Neural cell (in vitro differentiated cells): Measurements from ENCODE around the gene STEAP1B. TPM values are rescaled to one million over a fixed set of nuclear protein-coding genes. Genes with fewer than 3 reads are reported as not detected.

Experiments used
- H2AFZ ChIP-seq: fragments of 200-600, 300-800 bp; sonication (generic), shearing (Covaris generic); 2 replicates; pipeline ENCODE4 v1.6.0; 2014; ENCODE audit warnings: low read depth, mild to moderate bottlenecking, antibody characterized with exemption, low read length, moderate library complexity
- H3F3A ChIP-seq: fragments of 200-600 bp; shearing (Covaris generic); 2 replicates; pipeline ENCODE4 v1.6.1; 2016; ENCODE audit warnings: mild to moderate bottlenecking, moderate library complexity, mixed read lengths, antibody characterized with exemption, low read length; ENCODE audit not compliant: insufficient read depth, poor library complexity, severe bottlenecking
- H3K27ac ChIP-seq: fragments of 200-600, 300-800 bp; sonication (generic), shearing (Covaris generic); 2 replicates; pipeline ENCODE4 v1.5.1; 2014; ENCODE audit warnings: mild to moderate bottlenecking, low read length, moderate library complexity
- H3K27me3 ChIP-seq: fragments of 300-800, 200-600 bp; sonication (generic), shearing (Covaris generic); 2 replicates; pipeline ENCODE4 v1.6.0; 2014; ENCODE audit warnings: mild to moderate bottlenecking, low read depth, low read length, moderate library complexity; ENCODE audit not compliant: insufficient read depth
- H3K36me3 ChIP-seq: fragments of 300-800, 200-600 bp; sonication (generic), shearing (Covaris generic); 2 replicates; pipeline ENCODE4 v1.5.1; 2014; ENCODE audit warnings: mild to moderate bottlenecking, antibody characterized with exemption, low read length, moderate library complexity; ENCODE audit not compliant: insufficient read depth
- H3K4me2 ChIP-seq: fragments of 300-800, 200-600 bp; sonication (generic), shearing (Covaris generic); 2 replicates; pipeline ENCODE4 v1.6.0; 2014; ENCODE audit warnings: mild to moderate bottlenecking, low read length
- H3K4me3 ChIP-seq: fragments of 300-800, 200-600 bp; sonication (generic), shearing (Covaris generic); 2 replicates; pipeline ENCODE4 v1.5.1; 2014; ENCODE audit warnings: mild to moderate bottlenecking, low read length, moderate library complexity
- H3K79me2 ChIP-seq: fragments of 200-600 bp; shearing (Covaris generic); replicated peaks from 2 replicates; pipeline ENCODE4 v1.6.0; 2014; ENCODE audit warnings: mild to moderate bottlenecking, low read length, moderate library complexity; ENCODE audit not compliant: insufficient read depth
- H3K9ac ChIP-seq: fragments of 300-800, 200-600 bp; sonication (generic), shearing (Covaris generic); 2 replicates; pipeline ENCODE4 v1.6.1; 2016; ENCODE audit warnings: mild to moderate bottlenecking, low read length, mixed read lengths
- H3K9me2 ChIP-seq: fragments of 200-600 bp; shearing (Covaris generic); 2 replicates; pipeline ENCODE4 v1.6.1; 2016; ENCODE audit warnings: mild to moderate bottlenecking, low read length, mixed read lengths; ENCODE audit not compliant: insufficient read depth
- H3K9me3 ChIP-seq: fragments of 200-600, 300-800 bp; sonication (generic), shearing (Covaris generic); 2 replicates; pipeline ENCODE4 v1.6.1; 2016; ENCODE audit warnings: mild to moderate bottlenecking, mixed run types, low read length, moderate library complexity, mixed read lengths
- H4K20me1 ChIP-seq: fragments of 200-600 bp; shearing (Covaris generic); 2 replicates; pipeline ENCODE4 v1.6.1; 2016; ENCODE audit warnings: mild to moderate bottlenecking, mixed run types; ENCODE audit not compliant: insufficient read depth
- EP300 ChIP-seq: fragments of 450-650 bp; conservative IDR thresholded peaks from 2 replicates; pipeline ENCODE4 v1.6.1; 2014; ENCODE audit warnings: antibody characterized with exemption, mild to moderate bottlenecking, moderate library complexity; ENCODE audit not compliant: poor library complexity, severe bottlenecking
- EZH2 ChIP-seq: fragments of 200-600, 300-800 bp; shearing (Covaris generic), sonication (generic); IDR thresholded peaks from 2 replicates; pipeline ENCODE4 v1.6.1; 2014; ENCODE audit warnings: antibody characterized with exemption, low read length, borderline replicate concordance, mild to moderate bottlenecking; ENCODE audit not compliant: insufficient read depth, poor library complexity, severe bottlenecking
- MXI1 ChIP-seq: fragments of 450-650 bp; conservative IDR thresholded peaks from 2 replicates; pipeline ENCODE4 v1.6.1; 2014; ENCODE audit warnings: antibody characterized with exemption, mild to moderate bottlenecking; ENCODE audit not compliant: poor library complexity, severe bottlenecking
- POLR2AphosphoS5 ChIP-seq: IDR thresholded peaks from 2 replicates; pipeline ENCODE4 v1.6.1; 2012
- RAD21 ChIP-seq: fragments of 450-650 bp; conservative IDR thresholded peaks from 2 replicates; pipeline ENCODE4 v1.6.1; 2014; ENCODE audit warnings: antibody characterized with exemption, mild to moderate bottlenecking, moderate library complexity
- SMC3 ChIP-seq: fragments of 450-650 bp; conservative IDR thresholded peaks from 2 replicates; pipeline ENCODE4 v1.6.1; 2014; ENCODE audit warnings: antibody characterized with exemption, mild to moderate bottlenecking, moderate library complexity; ENCODE audit not compliant: poor library complexity
- TAF1 ChIP-seq: IDR thresholded peaks from 2 replicates; pipeline ENCODE4 v1.6.1; 2012; ENCODE audit warnings: low read depth
- polyA plus RNA-seq: library from polyadenylated mRNA; depleted of rRNA; stranded (reverse); fragments of >200 nt; gene quantifications from 2 replicates; pipeline ENCODE4 v1.2.3, GENCODE V29; 2014
- TF ChIP-seq, protein P1 (sequence below): fragments of 450-650 bp; IDR thresholded peaks from 2 replicates; pipeline ENCODE4 v1.5.1; 2014; ENCODE audit warnings: antibody characterized with exemption, mild to moderate bottlenecking, moderate library complexity; ENCODE audit not compliant: poor library complexity, severe bottlenecking
- TF ChIP-seq, protein P2 (sequence below): IDR thresholded peaks from 2 replicates; pipeline ENCODE4 v1.6.1; 2012; ENCODE audit warnings: borderline replicate concordance

Gene STEAP1B
- polyA plus RNA-seq, 1 donor from 2014 or later: 0.51 TPM

DNA sequence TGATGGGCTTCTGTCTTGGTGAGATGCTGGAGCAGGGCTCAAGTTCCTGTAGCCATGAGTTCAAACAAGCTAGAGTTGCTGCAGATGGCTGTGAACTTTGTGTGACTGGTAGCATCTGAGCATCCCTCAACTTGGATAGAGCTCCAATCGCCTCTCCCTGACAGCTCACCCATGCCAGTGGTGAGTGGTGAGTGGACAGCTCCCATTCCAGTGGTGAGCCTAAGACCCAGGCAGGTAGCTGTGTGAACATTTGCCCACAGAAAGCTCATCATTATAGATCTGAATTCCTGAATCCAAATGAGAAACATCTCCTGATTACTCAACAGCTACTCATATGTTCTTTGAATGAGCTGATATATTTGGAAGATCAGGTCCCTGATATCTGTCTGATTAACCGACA lies 25.3 kb downstream of the STEAP1B start:
- Histone ChIP-seq H3K9me3 (no peaks in the 10 kb centered on the region), H4K20me1 (no peaks in the 10 kb centered on the region), H3K4me2 (no peak overlapping the region), H3K27ac (no peak overlapping the region), H3K9me2 (no peaks in the 10 kb centered on the region), H3K79me2 (no peaks in the 10 kb centered on the region), H3F3A (no peaks in the 10 kb centered on the region), H3K27me3 (no peaks in the 10 kb centered on the region), H2AFZ (no peak overlapping the region), H3K9ac (no peak overlapping the region), H3K4me3 (no peak overlapping the region), H3K36me3 (no peaks in the 10 kb centered on the region)
- no peak for TF ChIP-seq EZH2
- TF ChIP-seq MXI1: no peak
- TF ChIP-seq EP300: no peak
- no peak for TF ChIP-seq SMC3
- TF ChIP-seq, protein P1, sequence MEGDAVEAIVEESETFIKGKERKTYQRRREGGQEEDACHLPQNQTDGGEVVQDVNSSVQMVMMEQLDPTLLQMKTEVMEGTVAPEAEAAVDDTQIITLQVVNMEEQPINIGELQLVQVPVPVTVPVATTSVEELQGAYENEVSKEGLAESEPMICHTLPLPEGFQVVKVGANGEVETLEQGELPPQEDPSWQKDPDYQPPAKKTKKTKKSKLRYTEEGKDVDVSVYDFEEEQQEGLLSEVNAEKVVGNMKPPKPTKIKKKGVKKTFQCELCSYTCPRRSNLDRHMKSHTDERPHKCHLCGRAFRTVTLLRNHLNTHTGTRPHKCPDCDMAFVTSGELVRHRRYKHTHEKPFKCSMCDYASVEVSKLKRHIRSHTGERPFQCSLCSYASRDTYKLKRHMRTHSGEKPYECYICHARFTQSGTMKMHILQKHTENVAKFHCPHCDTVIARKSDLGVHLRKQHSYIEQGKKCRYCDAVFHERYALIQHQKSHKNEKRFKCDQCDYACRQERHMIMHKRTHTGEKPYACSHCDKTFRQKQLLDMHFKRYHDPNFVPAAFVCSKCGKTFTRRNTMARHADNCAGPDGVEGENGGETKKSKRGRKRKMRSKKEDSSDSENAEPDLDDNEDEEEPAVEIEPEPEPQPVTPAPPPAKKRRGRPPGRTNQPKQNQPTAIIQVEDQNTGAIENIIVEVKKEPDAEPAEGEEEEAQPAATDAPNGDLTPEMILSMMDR: no peak
- no peak for TF ChIP-seq POLR2AphosphoS5
- TF ChIP-seq, protein P2, sequence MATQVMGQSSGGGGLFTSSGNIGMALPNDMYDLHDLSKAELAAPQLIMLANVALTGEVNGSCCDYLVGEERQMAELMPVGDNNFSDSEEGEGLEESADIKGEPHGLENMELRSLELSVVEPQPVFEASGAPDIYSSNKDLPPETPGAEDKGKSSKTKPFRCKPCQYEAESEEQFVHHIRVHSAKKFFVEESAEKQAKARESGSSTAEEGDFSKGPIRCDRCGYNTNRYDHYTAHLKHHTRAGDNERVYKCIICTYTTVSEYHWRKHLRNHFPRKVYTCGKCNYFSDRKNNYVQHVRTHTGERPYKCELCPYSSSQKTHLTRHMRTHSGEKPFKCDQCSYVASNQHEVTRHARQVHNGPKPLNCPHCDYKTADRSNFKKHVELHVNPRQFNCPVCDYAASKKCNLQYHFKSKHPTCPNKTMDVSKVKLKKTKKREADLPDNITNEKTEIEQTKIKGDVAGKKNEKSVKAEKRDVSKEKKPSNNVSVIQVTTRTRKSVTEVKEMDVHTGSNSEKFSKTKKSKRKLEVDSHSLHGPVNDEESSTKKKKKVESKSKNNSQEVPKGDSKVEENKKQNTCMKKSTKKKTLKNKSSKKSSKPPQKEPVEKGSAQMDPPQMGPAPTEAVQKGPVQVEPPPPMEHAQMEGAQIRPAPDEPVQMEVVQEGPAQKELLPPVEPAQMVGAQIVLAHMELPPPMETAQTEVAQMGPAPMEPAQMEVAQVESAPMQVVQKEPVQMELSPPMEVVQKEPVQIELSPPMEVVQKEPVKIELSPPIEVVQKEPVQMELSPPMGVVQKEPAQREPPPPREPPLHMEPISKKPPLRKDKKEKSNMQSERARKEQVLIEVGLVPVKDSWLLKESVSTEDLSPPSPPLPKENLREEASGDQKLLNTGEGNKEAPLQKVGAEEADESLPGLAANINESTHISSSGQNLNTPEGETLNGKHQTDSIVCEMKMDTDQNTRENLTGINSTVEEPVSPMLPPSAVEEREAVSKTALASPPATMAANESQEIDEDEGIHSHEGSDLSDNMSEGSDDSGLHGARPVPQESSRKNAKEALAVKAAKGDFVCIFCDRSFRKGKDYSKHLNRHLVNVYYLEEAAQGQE: no peak
- no peak for TF ChIP-seq TAF1
- no peak for TF ChIP-seq RAD21

DNA sequence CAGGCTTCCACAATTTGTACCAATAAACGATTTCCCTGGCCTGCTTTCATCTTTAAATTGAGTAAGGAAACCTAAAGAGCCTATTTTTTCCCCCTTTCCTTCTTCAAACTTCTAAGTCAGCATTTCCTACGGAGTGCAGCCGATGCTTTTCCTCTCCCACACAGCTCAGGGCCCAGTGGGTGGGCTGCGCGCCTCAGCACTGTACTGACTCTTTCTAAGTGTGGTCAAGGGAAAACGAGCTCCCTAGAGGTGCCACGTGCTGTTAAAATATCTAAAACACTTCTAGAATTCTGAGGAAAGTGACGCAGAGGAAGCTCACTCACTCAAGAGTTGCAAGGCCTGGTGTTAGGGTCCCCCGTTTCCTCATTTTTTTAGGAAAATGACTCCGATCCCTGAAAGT lies 29.0 kb downstream of the STEAP1B start:
- no peak overlapping the region for H3K27ac ChIP-seq

More for the DNA sequence above, 29.0 kb downstream of the STEAP1B start:
- no peak for TF ChIP-seq EP300
- no peak for TF ChIP-seq RAD21
- no peak for TF ChIP-seq MXI1
- TF ChIP-seq TAF1: no peak
- TF ChIP-seq SMC3: no peak
- no peak for TF ChIP-seq EZH2
- TF ChIP-seq, protein P1: no peak
- TF ChIP-seq, protein P2: no peak
- TF ChIP-seq POLR2AphosphoS5: no peak
- H3K36me3 ChIP-seq: no peaks in the 10 kb centered on the region
- H2AFZ ChIP-seq: no peak overlapping the region
- no peak overlapping the region for H3K4me3 ChIP-seq
- no peaks in the 10 kb centered on the region for H4K20me1 ChIP-seq
- no peaks in the 10 kb centered on the region for H3K9me2 ChIP-seq
- H3K9me3 ChIP-seq: no peaks in the 10 kb centered on the region
- H3K4me2 ChIP-seq: no peak overlapping the region
- no peak overlapping the region for H3K9ac ChIP-seq
- H3K27me3 ChIP-seq: no peaks in the 10 kb centered on the region
- H3K79me2 ChIP-seq: no peaks in the 10 kb centered on the region
- H3F3A ChIP-seq: no peaks in the 10 kb centered on the region
